Lung (tissue), 12 donors: ENCODE data around the gene LTBP1. TPM values are rescaled to one million over a fixed set of nuclear protein-coding genes. Genes with fewer than 3 reads are reported as not detected.

Experiments
- ATAC-seq: fragments of 200-7000 bp; cut with Tn5 transposase; one replicate; pipeline ENCODE4 v1.9.1; 2020; ENCODE audit warnings: moderate number of reproducible peaks; ENCODE audit not compliant: insufficient read depth, low FRiP score
- DNase-seq, 3 donors: peaks; one replicate each; pipeline ENCODE4 v3.0.0-alpha.2; 2013 to 2017
- H3K27ac ChIP-seq, 2 donors: one replicate each; pipeline ENCODE4 v1.5.1; 2013; ENCODE audit warnings: mild to moderate bottlenecking in 2 of 2, moderate library complexity in 2 of 2, control low read depth in 1 of 2, inconsistent platforms in 1 of 2, low read depth in 1 of 2, low read length in 1 of 2
- H3K27me3 ChIP-seq, 3 donors: one replicate each; pipeline ENCODE4 v1.5.1; 2013; ENCODE audit warnings: low read length in 2 of 3; ENCODE audit not compliant: control insufficient read depth in 3 of 3, insufficient read depth in 3 of 3
- H3K36me3 ChIP-seq, 4 donors: one replicate each; pipeline ENCODE4 v1.5.1; 2013; ENCODE audit warnings: low read length in 4 of 4, mild to moderate bottlenecking in 1 of 4, moderate library complexity in 1 of 4; ENCODE audit not compliant: control insufficient read depth in 4 of 4, insufficient read depth in 4 of 4
- H3K4me1 ChIP-seq, 5 donors: one replicate each; pipeline ENCODE4 v1.5.1; 2013; ENCODE audit warnings: low read length in 5 of 5, mild to moderate bottlenecking in 2 of 5, moderate library complexity in 1 of 5; ENCODE audit not compliant: control insufficient read depth in 5 of 5, insufficient read depth in 5 of 5
- H3K4me3 ChIP-seq: one replicate; pipeline ENCODE4 v1.5.1; 2013; ENCODE audit warnings: mild to moderate bottlenecking, control low read depth, moderate library complexity
- H3K9ac ChIP-seq, 2 donors: one replicate each; pipeline ENCODE4 v1.5.1; 2013; ENCODE audit warnings: low read length in 2 of 2, control low read depth in 1 of 2; ENCODE audit not compliant: insufficient read depth in 1 of 2
- H3K9me3 ChIP-seq, 4 donors: one replicate each; pipeline ENCODE4 v1.5.1; 2013; ENCODE audit warnings: low read length in 3 of 4, mild to moderate bottlenecking in 1 of 4, moderate library complexity in 1 of 4; ENCODE audit not compliant: control insufficient read depth in 4 of 4, insufficient read depth in 3 of 4
- CTCF ChIP-seq: IDR thresholded peaks from 2 replicates; pipeline ENCODE4 v1.5.1; 2012; ENCODE audit warnings: mild to moderate bottlenecking; ENCODE audit errors: control extremely low read depth, extremely low read depth
- WGBS, 2 donors: extraction: QIAGEN DNeasy Blood & Tissue Kit; methylation state at CpG; one replicate each; pipeline ENCODE4 v1.1.7; 2013; 5-methylcytosine and 5-hydroxymethylcytosine counted together
- polyA plus RNA-seq, 2 donors: library from polyadenylated mRNA; stranded (reverse); fragments of 200-250 nt; gene quantifications; one replicate each; pipeline ENCODE4 v1.2.1, GENCODE V29; 2013
- total RNA-seq, 2 donors: library from RNA; depleted of rRNA in 1 of 2; stranded (reverse); fragments of >200 nt in 1 of 2; gene quantifications; one replicate each; pipeline ENCODE4 v1.2.1, GENCODE V29; 2014 to 2021
- donor health status: control.
- donor health status: control.
- donor health status: Bipolar disorder and iron deficiency.
- donor health status: healthy.
- donor health status: DM: yes; HTN: yes; CAD: no.

LTBP1 gene
- total and polyA plus RNA-seq, 4 donors, result 8.8 to 57.4 (median 28.6) TPM

- ATAC-seq, result no peak
- peak in 2 of 3 donors; percentile 35 to 58 for DNase-seq
Measured at GRCh38 chr2:33372940-33373553, 426.3 kb downstream of the LTBP1 start.

GRCh38 chr2:33373986-33374385 is 427.2 kb downstream of the LTBP1 start:
- WGBS, 2 donors, result 70 to 82% methylated on average over 5 of the region's 5 CpGs
- H3K9me3 ChIP-seq, result no peaks in the 10 kb centered on the region

More at GRCh38 chr2:33372940-33373553, 426.3 kb downstream of the LTBP1 start:
- no peaks in the 10 kb centered on the region for H3K9me3 ChIP-seq
- H3K36me3 ChIP-seq, result no peaks in the 10 kb centered on the region
- TF ChIP-seq CTCF, result peak; percentile 67
- 32 to 45% methylated on average over 5 of the region's 5 CpGs for WGBS, 2 donors
- H3K27ac ChIP-seq, result no peak overlapping the region
- H3K4me3 ChIP-seq, result no peak overlapping the region
- peaks cover 0 to 5% (median 0%) of the 10 kb centered on the region in 5 donors for H3K4me1 ChIP-seq
- H3K27me3 ChIP-seq, result no peaks in the 10 kb centered on the region
- H3K9ac ChIP-seq, result no peak overlapping the region

DNA sequence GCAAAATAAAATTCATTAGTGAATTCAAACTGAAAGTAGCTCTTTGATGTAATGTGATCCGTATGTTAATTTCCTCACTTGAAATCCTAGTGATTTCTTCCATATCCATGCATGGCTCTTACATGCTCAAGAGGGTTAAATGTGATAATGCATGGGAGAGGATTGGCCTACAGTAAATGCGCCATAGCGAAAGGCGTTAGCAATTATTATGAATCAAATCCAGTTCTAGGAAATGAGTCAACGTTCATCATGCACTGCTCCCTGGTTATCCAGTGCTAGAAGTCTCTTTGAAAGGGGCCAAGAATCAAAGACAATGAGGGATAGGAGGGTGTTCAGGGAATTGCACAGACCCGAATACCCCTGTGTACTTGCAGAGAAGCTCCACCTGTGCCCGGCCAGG is 428.3 kb downstream of the LTBP1 start:
- 81 to 89% methylated on average over 7 of the region's 7 CpGs for WGBS, 2 donors
- no peak for ATAC-seq
- no peak for TF ChIP-seq CTCF
- no peak for DNase-seq
- Histone ChIP-seq H3K4me3 (no peak overlapping the region), H3K36me3 (no peaks in the 10 kb centered on the region), H3K27me3 (no peaks in the 10 kb centered on the region), H3K9me3 (no peaks in the 10 kb centered on the region), H3K27ac (peak overlapping the region in 1 of 2 donors; percentile 42), H3K9ac (no peak overlapping the region), H3K4me1 (peaks cover 0 to 5% (median 0%) of the 10 kb centered on the region in 5 donors)

More at GRCh38 chr2:33373986-33374385, 427.2 kb downstream of the LTBP1 start:
- H3K4me3 ChIP-seq, result no peak overlapping the region
- no peaks in the 10 kb centered on the region for H3K27me3 ChIP-seq
- peaks cover 0 to 5% (median 0%) of the 10 kb centered on the region in 5 donors for H3K4me1 ChIP-seq
- no peak overlapping the region for H3K9ac ChIP-seq
- no peak for TF ChIP-seq CTCF
- H3K36me3 ChIP-seq, result no peaks in the 10 kb centered on the region
- DNase-seq (no peak), ATAC-seq (no peak)
- no peak overlapping the region for H3K27ac ChIP-seq
